GDM1 (cell line): Measurements from ENCODE around the gene CDH13.

Experiments used
- DNase-seq: peaks from one replicate; lab custom pipeline; 2025; lab: John Stamatoyannopoulos, UW

The CDH13 gene

GRCh38 chr16:83002351-83003334 lies 375.9 kb downstream of the CDH13 start:
- no peak for DNase-seq

GRCh38 chr16:83004868-83005652 lies 378.3 kb downstream of the CDH13 start:
- no peak for DNase-seq

- DNase-seq = no peak
These were observed 378.9 kb downstream of the CDH13 start for GRCh38 chr16:83005653-83006160.

- no peak for DNase-seq
These were observed 384.3 kb downstream of the CDH13 start for GRCh38 chr16:83010776-83011720.

GRCh38 chr16:83011939-83012338 lies 385.2 kb downstream of the CDH13 start:
- no peak for DNase-seq

- DNase-seq = no peak
These were observed 386.3 kb downstream of the CDH13 start for GRCh38 chr16:83013071-83013470.

- DNase-seq = no peak
These were observed 393.2 kb downstream of the CDH13 start for GRCh38 chr16:83019963-83020362.

- no peak for DNase-seq
These were observed 394.3 kb downstream of the CDH13 start for GRCh38 chr16:83021045-83021444.

- DNase-seq = no peak
These were observed 395.0 kb downstream of the CDH13 start for GRCh38 chr16:83021746-83022145.

GRCh38 chr16:83023011-83023410 lies 396.2 kb downstream of the CDH13 start:
- no peak for DNase-seq

GRCh38 chr16:83023640-83024039 lies 396.9 kb downstream of the CDH13 start:
- DNase-seq = no peak

- DNase-seq = no peak
These were observed 401.2 kb downstream of the CDH13 start for GRCh38 chr16:83027973-83028372.

GRCh38 chr16:83029467-83029866 lies 402.7 kb downstream of the CDH13 start:
- DNase-seq = no peak

- DNase-seq = no peak
These were observed 404.8 kb downstream of the CDH13 start for GRCh38 chr16:83031524-83031923.

- no peak for DNase-seq
These were observed 410.3 kb downstream of the CDH13 start for GRCh38 chr16:83037102-83037501.

- no peak for DNase-seq
These were observed 411.1 kb downstream of the CDH13 start for GRCh38 chr16:83037884-83038283.

- DNase-seq = no peak
These were observed 413.4 kb downstream of the CDH13 start for GRCh38 chr16:83040174-83040573.

GRCh38 chr16:83044589-83044988 lies 417.8 kb downstream of the CDH13 start:
- DNase-seq = no peak

- no peak for DNase-seq
These were observed 419.0 kb downstream of the CDH13 start for GRCh38 chr16:83045790-83046189.

GRCh38 chr16:83046664-83047063 lies 419.9 kb downstream of the CDH13 start:
- no peak for DNase-seq

- no peak for DNase-seq
These were observed 424.7 kb downstream of the CDH13 start for GRCh38 chr16:83051451-83051850.

GRCh38 chr16:83054283-83054682 lies 427.5 kb downstream of the CDH13 start:
- no peak for DNase-seq
